NT2/D1 (cell line): ENCODE results near the gene TDRKH.

ENCODE experiments used
- SUZ12 ChIP-seq: IDR thresholded peaks from 2 replicates; pipeline ENCODE4 v1.6.1; 2011; ENCODE audit not compliant: insufficient read length, insufficient read depth; ENCODE audit errors: extremely low read depth
- YY1 ChIP-seq: IDR thresholded peaks from 2 replicates; pipeline ENCODE4 v1.6.1; 2011; ENCODE audit not compliant: insufficient read length, insufficient read depth
- ZNF274 ChIP-seq: IDR thresholded peaks from 2 replicates; pipeline ENCODE4 v1.6.1; 2011; ENCODE audit warnings: mild to moderate bottlenecking, low read depth, low read length

DNA sequence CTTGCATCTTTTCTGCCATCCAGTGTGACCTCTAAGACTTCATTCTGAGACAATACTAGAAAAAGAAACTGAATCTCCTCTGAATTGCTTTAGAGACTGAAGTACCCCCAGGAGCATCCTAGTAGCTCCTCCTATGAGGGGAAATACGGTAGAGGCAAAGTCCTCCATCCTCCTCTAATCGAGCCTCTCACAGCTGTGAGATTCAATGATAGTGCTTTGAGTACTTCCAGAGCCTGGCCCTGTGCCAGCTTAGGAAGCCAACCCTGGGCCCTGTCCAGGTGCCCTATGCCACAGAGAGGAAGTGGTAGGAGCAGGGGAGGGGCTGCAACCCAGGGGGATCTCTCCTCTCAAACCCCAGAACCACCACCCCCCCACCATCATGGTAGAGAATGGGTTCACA lies 30.6 kb upstream of the TDRKH start:
- TF ChIP-seq ZNF274 (no peak), YY1 (no peak), SUZ12 (no peak)
